Colonic mucosa (tissue), 4 donors: ENCODE measurements around the gene MOB2. TPM values are rescaled to one million over a fixed set of nuclear protein-coding genes. Genes with fewer than 3 reads are reported as not detected.

Experiments used
- DNase-seq: peaks from one replicate; pipeline ENCODE4 v3.0.0-alpha.2; 2020
- H3K27ac ChIP-seq: fragments of 200-600 bp; one replicate; pipeline ENCODE4 v1.8.0; 2021
- H3K27me3 ChIP-seq: fragments of 200-600 bp; one replicate; pipeline ENCODE4 v1.8.0; 2021
- H3K36me3 ChIP-seq: fragments of 200-600 bp; one replicate; pipeline ENCODE4 v1.8.0; 2021
- H3K4me1 ChIP-seq: fragments of 200-600 bp; one replicate; pipeline ENCODE4 v1.8.0; 2021; ENCODE audit warnings: mild to moderate bottlenecking
- H3K4me3 ChIP-seq: fragments of 200-600 bp; one replicate; pipeline ENCODE4 v1.8.0; 2021
- H3K9ac ChIP-seq, 2 donors: one replicate each; pipeline ENCODE4 v1.7.0; 2013; ENCODE audit warnings: control low read depth in 2 of 2, low read depth in 2 of 2, low read length in 2 of 2
- H3K9me3 ChIP-seq: fragments of 200-600 bp; one replicate; pipeline ENCODE4 v1.8.0; 2021
- CTCF ChIP-seq: fragments of 200-600 bp; IDR thresholded peaks from one replicate; pipeline ENCODE4 v1.8.0; 2022; ENCODE audit warnings: antibody characterized with exemption, mild to moderate bottlenecking
- intact Hi-C: fragments of 100-400 bp; cut with DNase I; formaldehyde crosslinking; loops from one replicate; pipeline ENCODE4 v1.14.1; 2022
- total RNA-seq, 2 donors: library from RNA; stranded (reverse); fragmentation: NEBNext Ultra II Directional in 1 of 2; extraction: Animal tissue kit (Norgen Biotek cat#: 25700) in 1 of 2; gene quantifications; one replicate each; pipeline ENCODE4 v1.2.1, GENCODE V29; 2021
- donor health status: healthy.
- donor health status: DM: no; HTN: no; CAD: no.
- donor health status: DM: no; HTN: no; CAD: no.

MOB2 gene
- total RNA-seq, 2 donors from 2014 or later = 41.6 to 49.2 TPM

- H3K9ac ChIP-seq = no peak overlapping the region
- no peaks in the 10 kb centered on the region for H3K27me3 ChIP-seq
- intact Hi-C loops = no loop called here
- no peak overlapping the region for H3K27ac ChIP-seq
- no peak for TF ChIP-seq CTCF
- no peaks in the 10 kb centered on the region for H3K9me3 ChIP-seq
- H3K36me3 ChIP-seq = no peaks in the 10 kb centered on the region
- DNase-seq = no peak
- H3K4me1 ChIP-seq = no peaks in the 10 kb centered on the region
- H3K4me3 ChIP-seq = no peak overlapping the region
These were observed 36.2 kb downstream of the MOB2 start for GRCh38 chr11:1450344-1450875.

GRCh38 chr11:1449490-1450243 is 36.9 kb downstream of the MOB2 start:
- no peaks in the 10 kb centered on the region for H3K4me1 ChIP-seq
- no peak overlapping the region for H3K27ac ChIP-seq
- no peaks in the 10 kb centered on the region for H3K27me3 ChIP-seq
- DNase-seq = no peak
- H3K4me3 ChIP-seq = no peak overlapping the region
- intact Hi-C loops = no loop called here
- H3K36me3 ChIP-seq = no peaks in the 10 kb centered on the region
- no peak for TF ChIP-seq CTCF
- H3K9me3 ChIP-seq = no peaks in the 10 kb centered on the region
- H3K9ac ChIP-seq = no peak overlapping the region

GRCh38 chr11:1448882-1449281 is 37.7 kb downstream of the MOB2 start:
- Histone ChIP-seq H3K27ac (no peak overlapping the region), H3K27me3 (no peaks in the 10 kb centered on the region), H3K4me1 (no peaks in the 10 kb centered on the region), H3K4me3 (no peak overlapping the region), H3K36me3 (no peaks in the 10 kb centered on the region), H3K9me3 (no peaks in the 10 kb centered on the region), H3K9ac (no peak overlapping the region)
- TF ChIP-seq CTCF = no peak
- intact Hi-C loops = no loop called here
- no peak for DNase-seq

GRCh38 chr11:1447845-1448825 is 38.4 kb downstream of the MOB2 start:
- H3K4me1 ChIP-seq = no peaks in the 10 kb centered on the region
- H3K27me3 ChIP-seq = no peaks in the 10 kb centered on the region
- no peaks in the 10 kb centered on the region for H3K36me3 ChIP-seq
- DNase-seq = no peak
- intact Hi-C loops = no loop called here
- no peak overlapping the region for H3K9ac ChIP-seq
- H3K9me3 ChIP-seq = no peaks in the 10 kb centered on the region
- no peak overlapping the region for H3K27ac ChIP-seq
- TF ChIP-seq CTCF = no peak
- no peak overlapping the region for H3K4me3 ChIP-seq

GRCh38 chr11:1446623-1447022 is 40.0 kb downstream of the MOB2 start:
- Histone ChIP-seq H3K9ac (no peak overlapping the region), H3K27me3 (no peaks in the 10 kb centered on the region), H3K36me3 (no peaks in the 10 kb centered on the region), H3K27ac (no peak overlapping the region), H3K4me3 (no peak overlapping the region), H3K9me3 (no peaks in the 10 kb centered on the region), H3K4me1 (no peaks in the 10 kb centered on the region)
- intact Hi-C loops = no loop called here
- no peak for TF ChIP-seq CTCF
- DNase-seq = no peak
